Measurements from ENCODE around the gene ZDHHC5.

ZDHHC5 gene

DNA sequence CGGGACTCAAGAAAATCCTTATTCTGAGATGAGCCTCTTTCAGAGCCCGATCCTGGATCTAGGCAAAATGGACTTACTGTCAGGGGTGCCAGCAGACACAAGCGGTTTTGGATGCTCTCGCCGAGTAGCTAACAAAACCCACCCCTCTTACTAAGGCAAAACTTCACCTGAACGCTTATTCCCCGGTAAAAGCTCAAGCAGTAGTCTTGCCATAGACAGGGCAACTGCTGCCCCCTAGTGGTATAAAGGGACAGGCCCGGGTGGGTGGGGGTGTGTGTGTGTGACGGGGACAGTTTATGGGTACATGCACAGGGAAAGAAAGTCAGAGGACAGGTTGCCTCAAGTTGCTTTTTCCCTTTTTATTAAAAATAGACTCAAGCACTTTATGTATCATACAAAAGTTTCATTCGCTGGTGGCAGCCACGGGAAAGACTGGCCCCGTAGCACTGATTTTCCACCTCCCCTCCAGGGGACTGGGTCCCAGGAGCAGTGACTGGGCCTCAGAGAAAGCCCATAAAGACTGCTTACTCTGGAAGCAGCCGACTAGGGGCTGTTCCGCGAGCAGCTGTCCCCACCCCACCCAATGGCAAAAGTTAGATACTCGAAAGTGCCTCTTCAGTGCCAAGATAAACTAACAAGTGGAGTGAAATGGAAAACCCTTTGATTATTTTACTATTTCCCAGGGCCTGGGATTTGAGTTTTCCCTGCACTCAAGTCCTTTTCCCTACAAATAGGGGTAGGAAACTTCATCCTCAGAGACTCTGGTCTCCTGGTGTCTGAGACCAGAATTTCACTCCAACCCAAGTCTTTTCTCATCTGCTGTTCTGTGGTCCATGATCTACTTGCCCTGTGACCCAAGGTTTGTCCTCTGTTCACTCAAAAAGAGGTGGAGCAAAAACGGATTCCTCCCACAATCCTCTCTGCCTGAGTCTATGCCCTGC is 22.9 kb upstream of the ZDHHC5 start:
- H3K36me3 ChIP-seq (ENCODE audit: control insufficient read depth, insufficient read depth, low read length) = peaks cover 33% of the 10 kb centered on the region
- no peak overlapping the region for H3K27ac ChIP-seq (ENCODE audit: low read depth, low read length)
- no peaks in the 10 kb centered on the region for H3K27me3 ChIP-seq (ENCODE audit: control insufficient read depth, insufficient read depth, low read length)
- H3K4me3 ChIP-seq (ENCODE audit: low read depth, low read length) = no peak overlapping the region
- H3K4me1 ChIP-seq (ENCODE audit: control insufficient read depth, insufficient read depth, low read length) = peaks cover 68% of the 10 kb centered on the region
- H3K9ac ChIP-seq (ENCODE audit: low read length) = no peak overlapping the region
- no peaks in the 10 kb centered on the region for H3K9me3 ChIP-seq (ENCODE audit: control insufficient read depth, insufficient read depth, low read depth, low read length)

DNA sequence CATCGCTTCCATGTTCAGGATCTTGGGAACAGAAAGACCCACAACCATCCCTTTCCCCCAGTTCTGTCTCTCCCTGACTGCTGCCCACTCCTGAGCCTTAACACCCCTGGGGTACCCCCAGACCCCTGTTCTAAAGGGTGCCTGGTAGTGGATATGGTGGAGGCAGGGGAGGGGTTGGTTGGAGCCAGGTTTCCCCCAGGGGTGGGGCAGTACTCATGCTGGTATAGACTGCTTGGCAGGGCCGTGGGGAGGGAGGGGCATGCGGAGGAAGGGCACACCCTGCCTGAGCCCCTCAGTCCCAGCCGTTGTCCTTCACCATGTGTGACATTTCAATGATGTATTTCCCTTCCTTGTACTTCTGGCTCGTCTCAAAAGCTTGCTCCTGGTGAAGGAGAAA is 22.2 kb upstream of the ZDHHC5 start:
- no peak overlapping the region for H3K9ac ChIP-seq (ENCODE audit: low read length)
- H3K4me1 ChIP-seq (ENCODE audit: control insufficient read depth, insufficient read depth, low read length) = peaks cover 68% of the 10 kb centered on the region
- H3K27ac ChIP-seq (ENCODE audit: low read depth, low read length) = no peak overlapping the region

DNA sequence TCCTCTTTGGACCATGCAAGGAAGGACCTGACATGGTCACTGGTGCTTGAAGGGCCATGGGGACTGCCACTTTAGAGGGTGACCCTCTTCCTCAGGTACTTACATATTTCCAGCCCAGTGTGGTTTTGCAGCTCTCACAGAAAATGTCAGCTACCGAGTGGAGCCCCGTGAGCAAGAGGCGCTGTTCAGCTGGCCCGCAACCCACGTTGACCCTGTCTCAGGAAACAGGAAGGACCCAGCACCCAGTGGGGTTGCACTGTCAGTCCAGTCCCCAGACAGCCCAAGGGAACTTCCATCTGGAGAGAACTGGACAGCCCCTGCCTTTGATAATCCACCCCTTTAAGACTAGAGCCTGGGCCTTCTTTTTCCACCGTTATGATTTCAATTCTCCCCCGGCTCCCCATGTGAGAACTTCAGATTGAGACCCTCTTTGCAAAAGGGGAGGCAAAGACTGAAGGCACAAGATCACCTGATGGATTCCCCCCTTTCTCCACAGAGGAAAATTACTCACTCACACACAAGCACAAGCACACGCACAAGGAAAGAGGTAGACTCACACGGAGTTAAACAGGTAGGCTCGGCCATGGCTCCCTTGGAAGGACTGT is 21.6 kb upstream of the ZDHHC5 start:
- Histone ChIP-seq H3K27me3 (ENCODE audit: control insufficient read depth, insufficient read depth, low read length) (no peaks in the 10 kb centered on the region), H3K4me3 (ENCODE audit: low read depth, low read length) (peak overlapping the region; percentile 50), H3K36me3 (ENCODE audit: control insufficient read depth, insufficient read depth, low read length) (peaks cover 21% of the 10 kb centered on the region), H3K4me1 (ENCODE audit: control insufficient read depth, insufficient read depth, low read length) (peaks cover 63% of the 10 kb centered on the region), H3K27ac (ENCODE audit: low read depth, low read length) (no peak overlapping the region), H3K9ac (ENCODE audit: low read length) (no peak overlapping the region), H3K9me3 (ENCODE audit: control insufficient read depth, insufficient read depth, low read depth, low read length) (no peaks in the 10 kb centered on the region)

More for the DNA sequence above, 22.2 kb upstream of the ZDHHC5 start:
- H3K4me3 ChIP-seq (ENCODE audit: low read depth, low read length) = no peak overlapping the region
- no peaks in the 10 kb centered on the region for H3K27me3 ChIP-seq (ENCODE audit: control insufficient read depth, insufficient read depth, low read length)
- H3K36me3 ChIP-seq (ENCODE audit: control insufficient read depth, insufficient read depth, low read length) = peaks cover 27% of the 10 kb centered on the region
- no peaks in the 10 kb centered on the region for H3K9me3 ChIP-seq (ENCODE audit: control insufficient read depth, insufficient read depth, low read depth, low read length)

DNA sequence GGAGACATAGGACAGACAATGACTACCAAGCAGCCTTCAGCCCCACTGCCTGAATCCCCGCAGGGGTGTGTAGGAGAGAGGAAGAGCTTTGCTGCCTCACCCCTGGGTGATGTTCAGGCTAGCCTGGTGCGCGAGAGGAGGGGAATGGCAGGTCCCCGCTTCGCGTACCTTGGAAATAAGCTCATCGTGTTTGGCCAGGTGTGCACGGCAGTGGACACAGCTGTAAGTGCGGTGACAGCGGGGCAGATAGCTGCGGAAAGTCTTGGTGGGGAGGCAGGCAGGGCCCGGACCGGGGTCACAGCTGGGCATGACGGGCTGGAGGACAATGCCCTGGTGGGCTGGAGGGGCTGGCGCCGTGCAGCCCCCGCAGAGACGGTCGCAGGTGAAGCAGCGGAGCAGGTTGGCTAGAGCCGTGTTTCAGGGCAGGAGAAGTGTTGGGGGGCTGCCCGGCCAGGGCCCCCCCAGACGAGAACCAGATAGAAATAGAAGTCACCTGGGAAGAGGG is 21.1 kb upstream of the ZDHHC5 start:
- Histone ChIP-seq H3K27ac (ENCODE audit: low read depth, low read length) (no peak overlapping the region), H3K9me3 (ENCODE audit: control insufficient read depth, insufficient read depth, low read depth, low read length) (no peaks in the 10 kb centered on the region), H3K9ac (ENCODE audit: low read length) (peak overlapping the region; percentile 3), H3K4me1 (ENCODE audit: control insufficient read depth, insufficient read depth, low read length) (peaks cover 57% of the 10 kb centered on the region), H3K4me3 (ENCODE audit: low read depth, low read length) (peak overlapping the region; percentile 50), H3K27me3 (ENCODE audit: control insufficient read depth, insufficient read depth, low read length) (no peaks in the 10 kb centered on the region), H3K36me3 (ENCODE audit: control insufficient read depth, insufficient read depth, low read length) (peaks cover 17% of the 10 kb centered on the region)

DNA sequence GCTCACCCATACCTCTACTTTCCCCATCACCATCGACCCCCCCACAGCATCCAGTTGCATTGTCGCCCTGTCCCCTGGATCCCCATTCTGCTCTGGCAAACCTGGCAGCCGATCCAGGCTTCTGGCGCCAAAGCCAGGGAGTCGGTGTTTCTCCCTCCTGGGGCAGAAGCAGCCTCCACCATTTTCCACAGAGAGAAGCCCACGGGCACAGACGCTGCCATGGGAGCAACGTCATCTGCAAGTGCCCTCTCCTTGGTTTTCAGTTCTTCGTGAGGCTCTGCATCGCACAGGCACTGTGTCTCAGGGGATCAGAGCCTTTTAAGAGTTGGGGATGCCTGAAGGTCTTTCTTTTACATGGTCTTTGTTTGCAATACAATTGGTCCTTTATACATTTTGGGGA is 20.5 kb upstream of the ZDHHC5 start:
- peak overlapping the region; percentile 50 for H3K4me3 ChIP-seq (ENCODE audit: low read depth, low read length)
- H3K36me3 ChIP-seq (ENCODE audit: control insufficient read depth, insufficient read depth, low read length) = peaks cover 14% of the 10 kb centered on the region
- no peak overlapping the region for H3K27ac ChIP-seq (ENCODE audit: low read depth, low read length)
- H3K9me3 ChIP-seq (ENCODE audit: control insufficient read depth, insufficient read depth, low read depth, low read length) = no peaks in the 10 kb centered on the region
- H3K27me3 ChIP-seq (ENCODE audit: control insufficient read depth, insufficient read depth, low read length) = no peaks in the 10 kb centered on the region
- peak overlapping the region; percentile 65 for H3K9ac ChIP-seq (ENCODE audit: low read length)
- peaks cover 56% of the 10 kb centered on the region for H3K4me1 ChIP-seq (ENCODE audit: control insufficient read depth, insufficient read depth, low read length)

DNA sequence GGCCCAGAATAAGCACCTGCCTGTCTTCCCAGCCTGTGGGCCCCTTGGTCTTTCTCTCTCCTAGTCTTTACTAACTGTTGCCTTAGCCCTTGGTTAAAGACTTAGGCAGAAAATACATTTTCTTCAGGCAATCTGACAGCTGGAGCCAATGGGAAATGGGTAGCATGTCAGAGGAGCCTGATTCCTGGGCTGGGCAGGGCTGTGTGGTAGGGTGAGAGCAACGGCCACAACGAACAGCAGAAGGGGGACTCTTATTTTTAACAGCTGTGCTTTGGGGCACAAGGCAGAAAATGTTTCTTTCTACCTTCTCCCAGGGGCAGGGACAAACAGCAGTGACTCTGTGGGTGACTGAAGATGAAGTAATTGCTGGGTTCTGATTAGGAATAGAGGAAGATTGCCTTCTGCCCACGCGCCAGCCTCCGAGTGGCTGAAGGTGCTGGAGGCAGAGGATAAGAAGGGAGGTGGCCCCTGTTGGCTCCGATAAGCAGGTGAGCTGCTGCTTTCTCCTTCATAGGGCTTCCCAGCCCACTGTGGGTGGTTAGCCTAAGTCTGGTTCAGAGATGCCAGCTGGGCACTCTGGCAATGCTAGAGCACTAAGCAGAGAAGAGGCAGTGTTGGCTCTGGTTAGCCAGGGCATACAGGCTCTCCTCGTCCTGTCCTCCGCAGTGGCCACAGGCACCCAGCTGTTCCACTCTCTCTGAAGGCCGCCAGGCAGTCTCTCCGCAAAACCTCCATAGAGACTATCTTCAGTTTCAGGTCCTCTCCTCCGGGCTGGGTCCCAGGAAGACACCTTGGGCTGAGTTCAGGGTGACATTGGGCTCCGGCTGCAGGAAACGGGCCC is 19.7 kb upstream of the ZDHHC5 start:
- Histone ChIP-seq H3K4me1 (ENCODE audit: control insufficient read depth, insufficient read depth, low read length) (peaks cover 61% of the 10 kb centered on the region), H3K9ac (ENCODE audit: low read length) (peak overlapping the region; percentile 65)

DNA sequence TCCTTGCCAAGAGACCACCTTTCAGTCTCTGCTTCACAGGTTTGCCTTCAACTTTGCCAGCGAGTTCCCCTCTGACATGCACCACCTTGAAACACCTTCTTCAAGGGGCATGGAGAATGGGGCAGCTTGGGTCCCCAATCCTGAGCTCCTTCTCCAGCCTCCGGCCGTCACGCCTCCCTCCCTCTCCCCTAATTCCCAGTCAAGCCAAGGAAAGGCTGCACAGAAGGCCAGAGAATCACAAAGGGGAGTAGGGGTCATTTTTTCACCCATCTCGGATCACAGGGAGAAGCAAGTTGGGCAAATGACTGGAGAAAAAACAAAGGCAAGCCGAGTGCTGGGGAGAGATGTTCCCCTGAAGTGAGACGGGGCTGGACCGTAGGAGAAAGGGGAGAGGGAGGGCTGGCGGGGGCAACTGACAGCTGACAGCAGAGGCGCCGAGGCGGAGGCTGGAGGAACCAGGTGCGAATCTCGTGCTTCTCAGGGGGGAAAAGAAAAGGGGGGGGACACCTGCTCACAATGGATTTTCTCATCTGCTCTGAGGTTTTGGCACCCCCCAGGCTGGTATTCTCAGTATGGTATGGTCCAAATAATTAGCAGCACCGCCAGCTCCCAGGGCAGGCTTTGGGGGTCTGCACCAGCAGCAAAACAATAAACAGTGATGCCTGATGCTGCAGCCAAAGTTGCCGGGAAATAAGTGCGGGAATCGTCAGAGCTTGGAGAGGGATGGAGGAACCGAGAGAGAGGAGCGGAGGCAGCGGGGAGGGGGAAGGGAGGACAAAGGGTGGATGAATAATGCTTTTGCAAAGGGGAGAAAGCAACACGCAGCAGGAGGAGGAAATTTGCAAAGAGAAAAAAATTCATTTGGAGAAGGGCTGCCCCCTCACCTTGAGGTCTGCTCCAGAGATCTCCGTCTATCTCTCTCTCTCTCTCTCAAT is 18.8 kb upstream of the ZDHHC5 start:
- no peaks in the 10 kb centered on the region for H3K36me3 ChIP-seq (ENCODE audit: control insufficient read depth, insufficient read depth, low read length)
- H3K4me1 ChIP-seq (ENCODE audit: control insufficient read depth, insufficient read depth, low read length) = peaks cover 57% of the 10 kb centered on the region
- H3K27me3 ChIP-seq (ENCODE audit: control insufficient read depth, insufficient read depth, low read length) = no peaks in the 10 kb centered on the region
- H3K9me3 ChIP-seq (ENCODE audit: control insufficient read depth, insufficient read depth, low read depth, low read length) = no peaks in the 10 kb centered on the region
- no peak overlapping the region for H3K27ac ChIP-seq (ENCODE audit: low read depth, low read length)
- peak overlapping the region; percentile 65 for H3K9ac ChIP-seq (ENCODE audit: low read length)
- peak overlapping the region; percentile 50 for H3K4me3 ChIP-seq (ENCODE audit: low read depth, low read length)

More for the DNA sequence above, 19.7 kb upstream of the ZDHHC5 start:
- Histone ChIP-seq H3K4me3 (ENCODE audit: low read depth, low read length) (peak overlapping the region; percentile 50), H3K27me3 (ENCODE audit: control insufficient read depth, insufficient read depth, low read length) (no peaks in the 10 kb centered on the region), H3K27ac (ENCODE audit: low read depth, low read length) (no peak overlapping the region), H3K36me3 (ENCODE audit: control insufficient read depth, insufficient read depth, low read length) (peaks cover 7% of the 10 kb centered on the region), H3K9me3 (ENCODE audit: control insufficient read depth, insufficient read depth, low read depth, low read length) (no peaks in the 10 kb centered on the region)

DNA sequence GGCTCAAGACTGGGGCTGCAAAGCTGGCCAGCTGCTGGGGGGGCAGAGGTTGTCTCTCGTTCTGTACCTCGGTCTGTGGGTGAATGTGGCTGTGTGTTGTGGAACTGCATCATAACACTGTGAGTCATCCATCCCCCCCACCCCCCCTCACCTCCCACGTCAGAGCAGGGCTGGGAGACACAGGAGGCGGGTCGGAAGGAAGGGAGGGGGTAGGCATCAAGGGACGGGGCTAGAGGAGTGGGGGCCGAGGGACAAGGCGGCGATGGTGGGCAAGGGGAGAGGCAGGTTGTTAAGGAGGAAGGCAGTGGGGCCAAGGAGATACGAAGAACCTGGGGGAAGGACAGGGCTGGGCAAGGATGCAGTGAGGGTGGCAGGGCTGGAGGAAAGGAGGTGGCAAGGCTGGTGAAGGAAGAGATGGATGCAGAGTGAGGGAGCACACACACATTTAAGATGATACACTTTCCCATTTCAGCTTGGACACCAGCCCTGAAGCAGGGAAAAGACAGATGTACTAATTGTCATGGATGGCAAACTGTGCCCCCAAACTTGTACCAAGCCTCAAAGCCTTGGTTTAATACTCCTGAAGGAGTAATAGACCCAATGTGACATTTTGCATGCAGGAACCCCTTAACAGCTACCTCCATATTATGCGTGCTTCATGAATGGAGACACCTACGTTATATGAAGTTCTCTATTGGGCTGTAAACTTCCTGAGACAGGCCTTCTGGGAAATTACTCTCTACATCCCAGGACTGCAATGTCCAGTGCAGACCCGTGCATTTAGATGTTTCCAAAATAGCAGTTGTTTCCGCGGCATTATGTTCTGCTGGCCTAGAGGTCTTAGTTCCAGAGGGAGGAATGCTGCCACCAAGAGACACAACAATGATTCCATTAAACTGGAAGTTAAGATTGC is 17.8 kb upstream of the ZDHHC5 start, which contains the start of gene YPEL4:
TSS of gene YPEL4 (minus strand) at position 87 of the 913 bp plus-strand sequence. CDS start 2,805 bp downstream, outside the sequence.
- H3K4me1 ChIP-seq (ENCODE audit: control insufficient read depth, insufficient read depth, low read length) = peaks cover 52% of the 10 kb centered on the region
- H3K4me3 ChIP-seq (ENCODE audit: low read depth, low read length) = peak within 1 kb of the TSS; percentile 50
- no peaks in the 10 kb centered on the region for H3K27me3 ChIP-seq (ENCODE audit: control insufficient read depth, insufficient read depth, low read length)
- H3K27ac ChIP-seq (ENCODE audit: low read depth, low read length) = no peak within 1 kb of the TSS
- no peaks in the 10 kb centered on the region for H3K36me3 ChIP-seq (ENCODE audit: control insufficient read depth, insufficient read depth, low read length)
- no peaks in the 10 kb centered on the region for H3K9me3 ChIP-seq (ENCODE audit: control insufficient read depth, insufficient read depth, low read depth, low read length)
- H3K9ac ChIP-seq (ENCODE audit: low read length) = peak within 1 kb of the TSS; percentile 65

DNA sequence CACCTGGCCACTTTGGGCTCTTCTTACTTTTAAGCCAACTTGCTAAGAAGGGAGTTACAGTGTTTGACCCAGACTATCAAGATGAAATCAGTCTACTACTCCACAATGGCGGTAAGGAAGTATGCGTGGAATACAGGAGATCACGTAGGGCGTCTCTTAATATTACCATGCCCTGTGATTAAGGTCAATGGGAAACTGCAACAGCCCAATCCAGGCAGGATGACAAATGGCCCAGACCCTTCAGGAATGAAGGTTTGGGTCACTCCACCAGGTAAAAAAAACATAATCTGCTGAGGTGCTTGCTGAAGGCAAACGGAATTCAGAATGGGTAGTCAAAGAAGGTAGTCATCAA is 17.2 kb upstream of the ZDHHC5 start:
- Histone ChIP-seq H3K4me1 (ENCODE audit: control insufficient read depth, insufficient read depth, low read length) (peaks cover 46% of the 10 kb centered on the region), H3K36me3 (ENCODE audit: control insufficient read depth, insufficient read depth, low read length) (no peaks in the 10 kb centered on the region)

More for the DNA sequence above, 17.2 kb upstream of the ZDHHC5 start:
- no peak overlapping the region for H3K27ac ChIP-seq (ENCODE audit: low read depth, low read length)
- H3K4me3 ChIP-seq (ENCODE audit: low read depth, low read length) = peak overlapping the region; percentile 50; the same call in 1 of the 2 replicates
- no peaks in the 10 kb centered on the region for H3K27me3 ChIP-seq (ENCODE audit: control insufficient read depth, insufficient read depth, low read length)
- H3K9me3 ChIP-seq (ENCODE audit: control insufficient read depth, insufficient read depth, low read depth, low read length) = no peaks in the 10 kb centered on the region
- no peak overlapping the region for H3K9ac ChIP-seq (ENCODE audit: low read length)

Measured in HUES6 (cell line).